Tracheal epithelial cell (primary cell): ENCODE results near the gene SRD5A1. TPM values are rescaled to one million over a fixed set of nuclear protein-coding genes. Genes with fewer than 3 reads are reported as not detected.

ENCODE experiments used
- total RNA-seq: library from RNA; depleted of rRNA; stranded (reverse); fragments of >200 nt; gene quantifications from 2 replicates; pipeline ENCODE4 v1.2.1, GENCODE V29; 2014

The SRD5A1 gene
- total RNA-seq, result 21.7 and 69.6 TPM in 2 replicates

GRCh38 chr5:6632888-6633468 is at the start of gene SRD5A1, which contains the start of gene NSUN2:
Gene SRD5A1 (plus strand): TSS chr5:6633440. CDS start chr5:6633577, 137 bp downstream.
Gene NSUN2 (minus strand): TSS chr5:6633044. CDS start chr5:6632979, 65 bp downstream.

GRCh38 chr5:6713274-6714225 is 80.3 kb downstream of the SRD5A1 start, which contains the start of gene TENT4A:
Gene TENT4A (plus strand): TSS chr5:6713432. CDS start chr5:6713984, 552 bp downstream.

Other genes with a start within 250 kb of the SRD5A1 start
- gene UBE2QL1, start 184.6 kb upstream of the SRD5A1 start, total RNA-seq, result not detected in 2 replicates
- 54.4 and 80.7 TPM in 2 replicates for gene NSUN2, start 396 bp upstream of the SRD5A1 start, total RNA-seq
- gene TENT4A, start 80.0 kb downstream of the SRD5A1 start, total RNA-seq, result 6.3 and 7.2 TPM in 2 replicates